WTC11 (cell line): ENCODE measurements around the gene FAM131C.

Source experiments
- CBFB ChIP-seq: sonication (generic); formaldehyde crosslinking; IDR thresholded peaks from 2 replicates; pipeline ENCODE4 v1.8.1; 2022; ENCODE audit warnings: mild to moderate bottlenecking, low read depth, missing genetic modification reagents
- E2F4 ChIP-seq: sonication (generic); formaldehyde crosslinking; IDR thresholded peaks from 2 replicates; pipeline ENCODE4 v1.8.1; 2022; ENCODE audit warnings: low read depth, mild to moderate bottlenecking, moderate library complexity, missing genetic modification reagents, borderline replicate concordance
- ETV6 ChIP-seq: sonication (generic); formaldehyde crosslinking; IDR thresholded peaks from 2 replicates; pipeline ENCODE4 v1.8.1; 2022; ENCODE audit warnings: mild to moderate bottlenecking, missing genetic modification reagents
- KAT7 ChIP-seq: sonication (generic); formaldehyde crosslinking; IDR thresholded peaks from 2 replicates; pipeline ENCODE4 v1.8.1; 2023; ENCODE audit warnings: missing genetic modification reagents, mild to moderate bottlenecking, borderline replicate concordance
- NFATC4 ChIP-seq: fragments of 250-450 bp; sonication (Bioruptor Pico); IDR thresholded peaks from 2 replicates; pipeline ENCODE4 v1.9.0; 2021; ENCODE audit warnings: mild to moderate bottlenecking
- SMAD4 ChIP-seq: sonication (generic); formaldehyde crosslinking; IDR thresholded peaks from 2 replicates; pipeline ENCODE4 v1.8.0; 2022; ENCODE audit warnings: mild to moderate bottlenecking, missing genetic modification reagents
- SP1 ChIP-seq: sonication (generic); formaldehyde crosslinking; conservative IDR thresholded peaks from 2 replicates; pipeline ENCODE4 v1.8.1; 2022; ENCODE audit warnings: missing genetic modification reagents
- ZNF396 ChIP-seq: fragments of 250-450 bp; sonication (Bioruptor Pico); IDR thresholded peaks from 2 replicates; pipeline ENCODE4 v1.8.0; 2021; ENCODE audit warnings: mild to moderate bottlenecking, moderate library complexity, borderline replicate concordance
- ZNF423 ChIP-seq: fragments of 250-450 bp; sonication (Bioruptor Pico); IDR thresholded peaks from 2 replicates; pipeline ENCODE4 v2.1.2; 2022; ENCODE audit warnings: mild to moderate bottlenecking, moderate library complexity
- TF ChIP-seq, protein P1 (sequence below): sonication (generic); formaldehyde crosslinking; IDR thresholded peaks from 2 replicates; pipeline ENCODE4 v1.8.0; 2022; ENCODE audit warnings: mild to moderate bottlenecking, missing genetic modification reagents
- TF ChIP-seq, protein P2 (sequence below): fragments of 200-600 bp; IDR thresholded peaks from 2 replicates; pipeline ENCODE4 v1.8.0; 2022; ENCODE audit warnings: antibody characterized with exemption
- TF ChIP-seq, protein P3 (sequence below): sonication (generic); formaldehyde crosslinking; IDR thresholded peaks from 2 replicates; pipeline ENCODE4 v1.8.0; 2023; ENCODE audit warnings: missing genetic modification reagents, mild to moderate bottlenecking, borderline replicate concordance
- TF ChIP-seq, protein P4 (sequence below): sonication (generic); formaldehyde crosslinking; IDR thresholded peaks from 2 replicates; pipeline ENCODE4 v1.8.0; 2023; ENCODE audit warnings: mild to moderate bottlenecking, missing genetic modification reagents
- TF ChIP-seq, protein P5 (sequence below): sonication (generic); formaldehyde crosslinking; IDR thresholded peaks from 2 replicates; pipeline ENCODE4 v1.8.1; 2023; ENCODE audit warnings: mild to moderate bottlenecking, missing genetic modification reagents, moderate library complexity

- TF ChIP-seq CBFB (CRISPR knock-in tag) (no peak), SMAD4 (CRISPR knock-in tag) (no peak), ZNF396 (no peak), ETV6 (CRISPR knock-in tag) (no peak), KAT7 (CRISPR knock-in tag) (no peak), NFATC4 (CRISPR knock-in tag) (no peak), ZNF423 (no peak), SP1 (peak; percentile 52), E2F4 (CRISPR knock-in tag) (no peak)
- TF ChIP-seq, protein P1, sequence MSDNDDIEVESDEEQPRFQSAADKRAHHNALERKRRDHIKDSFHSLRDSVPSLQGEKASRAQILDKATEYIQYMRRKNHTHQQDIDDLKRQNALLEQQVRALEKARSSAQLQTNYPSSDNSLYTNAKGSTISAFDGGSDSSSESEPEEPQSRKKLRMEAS (CRISPR knock-in tag), result no peak
- TF ChIP-seq, protein P2, sequence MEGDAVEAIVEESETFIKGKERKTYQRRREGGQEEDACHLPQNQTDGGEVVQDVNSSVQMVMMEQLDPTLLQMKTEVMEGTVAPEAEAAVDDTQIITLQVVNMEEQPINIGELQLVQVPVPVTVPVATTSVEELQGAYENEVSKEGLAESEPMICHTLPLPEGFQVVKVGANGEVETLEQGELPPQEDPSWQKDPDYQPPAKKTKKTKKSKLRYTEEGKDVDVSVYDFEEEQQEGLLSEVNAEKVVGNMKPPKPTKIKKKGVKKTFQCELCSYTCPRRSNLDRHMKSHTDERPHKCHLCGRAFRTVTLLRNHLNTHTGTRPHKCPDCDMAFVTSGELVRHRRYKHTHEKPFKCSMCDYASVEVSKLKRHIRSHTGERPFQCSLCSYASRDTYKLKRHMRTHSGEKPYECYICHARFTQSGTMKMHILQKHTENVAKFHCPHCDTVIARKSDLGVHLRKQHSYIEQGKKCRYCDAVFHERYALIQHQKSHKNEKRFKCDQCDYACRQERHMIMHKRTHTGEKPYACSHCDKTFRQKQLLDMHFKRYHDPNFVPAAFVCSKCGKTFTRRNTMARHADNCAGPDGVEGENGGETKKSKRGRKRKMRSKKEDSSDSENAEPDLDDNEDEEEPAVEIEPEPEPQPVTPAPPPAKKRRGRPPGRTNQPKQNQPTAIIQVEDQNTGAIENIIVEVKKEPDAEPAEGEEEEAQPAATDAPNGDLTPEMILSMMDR, result no peak
- TF ChIP-seq, protein P3, sequence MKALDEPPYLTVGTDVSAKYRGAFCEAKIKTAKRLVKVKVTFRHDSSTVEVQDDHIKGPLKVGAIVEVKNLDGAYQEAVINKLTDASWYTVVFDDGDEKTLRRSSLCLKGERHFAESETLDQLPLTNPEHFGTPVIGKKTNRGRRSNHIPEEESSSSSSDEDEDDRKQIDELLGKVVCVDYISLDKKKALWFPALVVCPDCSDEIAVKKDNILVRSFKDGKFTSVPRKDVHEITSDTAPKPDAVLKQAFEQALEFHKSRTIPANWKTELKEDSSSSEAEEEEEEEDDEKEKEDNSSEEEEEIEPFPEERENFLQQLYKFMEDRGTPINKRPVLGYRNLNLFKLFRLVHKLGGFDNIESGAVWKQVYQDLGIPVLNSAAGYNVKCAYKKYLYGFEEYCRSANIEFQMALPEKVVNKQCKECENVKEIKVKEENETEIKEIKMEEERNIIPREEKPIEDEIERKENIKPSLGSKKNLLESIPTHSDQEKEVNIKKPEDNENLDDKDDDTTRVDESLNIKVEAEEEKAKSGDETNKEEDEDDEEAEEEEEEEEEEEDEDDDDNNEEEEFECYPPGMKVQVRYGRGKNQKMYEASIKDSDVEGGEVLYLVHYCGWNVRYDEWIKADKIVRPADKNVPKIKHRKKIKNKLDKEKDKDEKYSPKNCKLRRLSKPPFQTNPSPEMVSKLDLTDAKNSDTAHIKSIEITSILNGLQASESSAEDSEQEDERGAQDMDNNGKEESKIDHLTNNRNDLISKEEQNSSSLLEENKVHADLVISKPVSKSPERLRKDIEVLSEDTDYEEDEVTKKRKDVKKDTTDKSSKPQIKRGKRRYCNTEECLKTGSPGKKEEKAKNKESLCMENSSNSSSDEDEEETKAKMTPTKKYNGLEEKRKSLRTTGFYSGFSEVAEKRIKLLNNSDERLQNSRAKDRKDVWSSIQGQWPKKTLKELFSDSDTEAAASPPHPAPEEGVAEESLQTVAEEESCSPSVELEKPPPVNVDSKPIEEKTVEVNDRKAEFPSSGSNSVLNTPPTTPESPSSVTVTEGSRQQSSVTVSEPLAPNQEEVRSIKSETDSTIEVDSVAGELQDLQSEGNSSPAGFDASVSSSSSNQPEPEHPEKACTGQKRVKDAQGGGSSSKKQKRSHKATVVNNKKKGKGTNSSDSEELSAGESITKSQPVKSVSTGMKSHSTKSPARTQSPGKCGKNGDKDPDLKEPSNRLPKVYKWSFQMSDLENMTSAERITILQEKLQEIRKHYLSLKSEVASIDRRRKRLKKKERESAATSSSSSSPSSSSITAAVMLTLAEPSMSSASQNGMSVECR, result no peak
- TF ChIP-seq, protein P4, sequence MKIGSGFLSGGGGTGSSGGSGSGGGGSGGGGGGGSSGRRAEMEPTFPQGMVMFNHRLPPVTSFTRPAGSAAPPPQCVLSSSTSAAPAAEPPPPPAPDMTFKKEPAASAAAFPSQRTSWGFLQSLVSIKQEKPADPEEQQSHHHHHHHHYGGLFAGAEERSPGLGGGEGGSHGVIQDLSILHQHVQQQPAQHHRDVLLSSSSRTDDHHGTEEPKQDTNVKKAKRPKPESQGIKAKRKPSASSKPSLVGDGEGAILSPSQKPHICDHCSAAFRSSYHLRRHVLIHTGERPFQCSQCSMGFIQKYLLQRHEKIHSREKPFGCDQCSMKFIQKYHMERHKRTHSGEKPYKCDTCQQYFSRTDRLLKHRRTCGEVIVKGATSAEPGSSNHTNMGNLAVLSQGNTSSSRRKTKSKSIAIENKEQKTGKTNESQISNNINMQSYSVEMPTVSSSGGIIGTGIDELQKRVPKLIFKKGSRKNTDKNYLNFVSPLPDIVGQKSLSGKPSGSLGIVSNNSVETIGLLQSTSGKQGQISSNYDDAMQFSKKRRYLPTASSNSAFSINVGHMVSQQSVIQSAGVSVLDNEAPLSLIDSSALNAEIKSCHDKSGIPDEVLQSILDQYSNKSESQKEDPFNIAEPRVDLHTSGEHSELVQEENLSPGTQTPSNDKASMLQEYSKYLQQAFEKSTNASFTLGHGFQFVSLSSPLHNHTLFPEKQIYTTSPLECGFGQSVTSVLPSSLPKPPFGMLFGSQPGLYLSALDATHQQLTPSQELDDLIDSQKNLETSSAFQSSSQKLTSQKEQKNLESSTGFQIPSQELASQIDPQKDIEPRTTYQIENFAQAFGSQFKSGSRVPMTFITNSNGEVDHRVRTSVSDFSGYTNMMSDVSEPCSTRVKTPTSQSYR, result no peak
- TF ChIP-seq, protein P5, sequence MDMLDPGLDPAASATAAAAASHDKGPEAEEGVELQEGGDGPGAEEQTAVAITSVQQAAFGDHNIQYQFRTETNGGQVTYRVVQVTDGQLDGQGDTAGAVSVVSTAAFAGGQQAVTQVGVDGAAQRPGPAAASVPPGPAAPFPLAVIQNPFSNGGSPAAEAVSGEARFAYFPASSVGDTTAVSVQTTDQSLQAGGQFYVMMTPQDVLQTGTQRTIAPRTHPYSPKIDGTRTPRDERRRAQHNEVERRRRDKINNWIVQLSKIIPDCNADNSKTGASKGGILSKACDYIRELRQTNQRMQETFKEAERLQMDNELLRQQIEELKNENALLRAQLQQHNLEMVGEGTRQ (CRISPR knock-in tag), result no peak
Observed at GRCh38 chr1:16026723-16027484, 46.5 kb downstream of the FAM131C start.
